Peyer's patch (tissue), 4 donors: ENCODE data around the gene TMX2. TPM values are rescaled to one million over a fixed set of nuclear protein-coding genes. Genes with fewer than 3 reads are reported as not detected.

Experiments
- DNase-seq, 3 donors: peaks; one replicate each; pipeline ENCODE4 v3.0.0-alpha.2; 2017 to 2019
- H3K27ac ChIP-seq, 4 donors: fragments of 200-600 bp; sonication (generic); one replicate each; pipeline ENCODE4 v1.5.1; 2016 to 2019
- H3K27me3 ChIP-seq, 2 donors: fragments of 200-600 bp; sonication (generic); one replicate each; pipeline ENCODE4 v1.5.1; 2019
- H3K36me3 ChIP-seq, 3 donors: fragments of 200-600 bp; sonication (generic); one replicate each; pipeline ENCODE4 v1.5.1; 2016 to 2019
- H3K4me1 ChIP-seq, 4 donors: fragments of 200-600 bp; sonication (generic); one replicate each; pipeline ENCODE4 v1.5.1; 2016 to 2019
- H3K4me3 ChIP-seq, 4 donors: fragments of 200-600 bp; sonication (generic); 1 replicate in 3 of 4; 2 replicates in 1 of 4; pipeline ENCODE4 v1.5.1; 2016 to 2019; ENCODE audit warnings: mild to moderate bottlenecking in 1 of 4
- H3K9me3 ChIP-seq, 4 donors: fragments of 200-600 bp; sonication (generic); one replicate each; pipeline ENCODE4 v1.5.1; 2016 to 2019; ENCODE audit warnings: mild to moderate bottlenecking in 1 of 4
- CTCF ChIP-seq, 6 experiments: fragments of 450-650 bp in 4 of 6; fragments of 200-600 bp in 2 of 6; sonication (generic) in 1 of 6; IDR thresholded peaks; one replicate each; pipeline ENCODE4 v1.5.1; 2017 to 2019; ENCODE audit warnings: antibody characterized with exemption in 6 of 6, mild to moderate bottlenecking in 3 of 6, moderate library complexity in 1 of 6
- POLR2A ChIP-seq, 2 donors: fragments of 450-650 bp; IDR thresholded peaks; one replicate each; pipeline ENCODE4 v1.5.1; 2017; ENCODE audit warnings: antibody characterized with exemption in 2 of 2, mild to moderate bottlenecking in 2 of 2, moderate library complexity in 2 of 2
- total RNA-seq, 4 donors: library from RNA; depleted of rRNA; stranded (reverse); fragments of >200 nt; gene quantifications; one replicate each; pipeline ENCODE4 v1.1.0, GENCODE V29; 2016

Gene TMX2
- total RNA-seq, 4 donors from 2014 or later, result 18.2 to 86.0 (median 74.9) TPM

GRCh38 chr11:57727185-57727584, 14.8 kb downstream of the TMX2 start:
- TF ChIP-seq POLR2A (IDR thresholded peaks at IDR 0.05), result no peak
- no peak for TF ChIP-seq CTCF (IDR thresholded peaks at IDR 0.05)
- Histone ChIP-seq H3K4me3 (no peak overlapping the region), H3K36me3 (peaks cover 0 to 8% (median 0%) of the 10 kb centered on the region in 3 donors), H3K27ac (no peak overlapping the region), H3K9me3 (no peaks in the 10 kb centered on the region), H3K4me1 (peaks cover 0 to 4% (median 0%) of the 10 kb centered on the region in 4 donors), H3K27me3 (no peaks in the 10 kb centered on the region)
- DNase-seq, result no peak

DNA sequence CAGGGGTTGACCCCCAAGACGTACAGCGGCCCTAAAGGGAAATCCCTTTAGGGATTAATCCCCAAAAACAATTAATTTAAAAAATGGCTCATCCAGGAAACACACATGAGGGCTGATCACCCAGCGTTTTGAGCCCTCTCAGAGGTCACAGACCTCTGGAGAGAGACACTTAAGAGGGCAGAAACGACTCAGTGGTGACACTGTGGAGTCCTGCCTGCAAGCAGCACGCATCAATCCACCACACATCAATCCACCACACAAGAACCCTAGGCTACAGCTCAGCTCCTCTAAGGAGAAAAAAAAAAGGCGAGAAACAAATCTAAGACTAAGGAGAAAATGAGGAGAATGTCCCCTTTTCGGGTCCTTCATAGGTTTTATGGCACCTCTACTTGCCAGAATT, 16.4 kb downstream of the TMX2 start:
- no peak overlapping the region for H3K4me3 ChIP-seq
- peaks cover 0 to 10% (median 0%) of the 10 kb centered on the region in 4 donors for H3K4me1 ChIP-seq
- no peaks in the 10 kb centered on the region for H3K9me3 ChIP-seq
- TF ChIP-seq CTCF (IDR thresholded peaks at IDR 0.05) (no peak), POLR2A (IDR thresholded peaks at IDR 0.05) (no peak)
- no peaks in the 10 kb centered on the region for H3K36me3 ChIP-seq
- no peaks in the 10 kb centered on the region for H3K27me3 ChIP-seq
- H3K27ac ChIP-seq, result no peak overlapping the region
- no peak for DNase-seq

DNA sequence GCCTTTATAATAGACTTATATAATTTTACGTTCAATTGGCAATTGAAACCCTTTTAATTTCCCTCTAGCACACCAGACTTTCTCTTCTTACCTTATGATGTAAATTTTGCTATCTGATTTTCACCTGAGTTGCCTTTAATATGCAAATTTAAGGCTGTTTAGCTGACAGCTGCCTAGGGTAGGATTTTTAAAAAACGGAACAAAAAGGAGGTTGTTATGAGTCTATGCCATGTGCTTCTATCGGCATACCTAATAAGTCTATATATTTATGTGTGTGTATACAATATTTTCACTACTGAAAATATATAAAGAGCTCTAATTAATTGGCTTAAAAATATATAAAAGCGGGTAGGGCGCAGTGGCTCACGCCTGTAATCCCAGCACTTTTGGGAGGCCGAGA, 17.1 kb downstream of the TMX2 start:
- TF ChIP-seq CTCF (IDR thresholded peaks at IDR 0.05) (no peak), POLR2A (IDR thresholded peaks at IDR 0.05) (no peak)
- no peaks in the 10 kb centered on the region for H3K36me3 ChIP-seq
- H3K4me1 ChIP-seq, result peaks cover 0 to 10% (median 0%) of the 10 kb centered on the region in 4 donors
- H3K4me3 ChIP-seq, result no peak overlapping the region
- H3K9me3 ChIP-seq, result no peaks in the 10 kb centered on the region
- no peaks in the 10 kb centered on the region for H3K27me3 ChIP-seq
- no peak overlapping the region for H3K27ac ChIP-seq
- no peak for DNase-seq

- Histone ChIP-seq H3K36me3 (peaks cover 0 to 7% (median 0%) of the 10 kb centered on the region in 3 donors), H3K4me3 (no peak overlapping the region), H3K9me3 (no peaks in the 10 kb centered on the region), H3K27me3 (no peaks in the 10 kb centered on the region), H3K4me1 (peaks cover 0 to 10% (median 0%) of the 10 kb centered on the region in 4 donors), H3K27ac (no peak overlapping the region)
- TF ChIP-seq CTCF (IDR thresholded peaks at IDR 0.05), result no peak
- no peak for TF ChIP-seq POLR2A (IDR thresholded peaks at IDR 0.05)
- peak in 2 of 3 donors; percentile 58 to 65 for DNase-seq
Observed at GRCh38 chr11:57732661-57733060, 20.3 kb downstream of the TMX2 start.

DNA sequence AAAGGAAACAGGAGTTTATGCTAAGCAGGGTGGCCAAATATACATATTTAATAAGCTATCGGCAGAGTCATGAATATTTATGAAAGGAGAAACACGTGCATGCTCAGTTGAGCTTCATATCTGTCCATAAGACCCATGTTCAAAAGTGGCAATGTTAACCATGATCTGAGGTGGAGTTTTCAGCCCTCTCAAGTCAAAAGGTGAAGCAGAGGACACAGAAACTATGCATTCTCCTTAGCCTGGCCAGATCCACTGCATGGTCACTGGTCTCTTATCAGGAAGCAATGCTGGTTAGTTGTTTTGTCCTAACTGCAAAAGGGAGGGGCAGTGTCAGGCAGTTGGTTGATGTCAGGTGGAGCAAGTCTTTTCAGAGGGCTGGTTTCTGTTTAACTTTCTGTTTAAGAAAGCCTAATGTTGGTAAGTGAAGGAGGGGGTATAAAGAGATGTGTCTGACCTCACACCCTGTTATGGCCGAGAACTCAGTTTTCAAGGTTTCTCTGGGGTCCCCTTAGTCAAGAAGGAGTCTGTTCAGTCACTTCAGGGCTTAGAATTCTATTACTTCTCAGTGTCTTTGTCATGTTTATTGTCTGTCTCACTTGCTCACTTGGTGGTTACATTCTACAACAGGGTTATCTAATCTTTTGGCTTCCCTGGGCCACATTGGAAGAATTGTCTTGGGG, 23.4 kb downstream of the TMX2 start:
- peaks cover 0 to 13% (median 0%) of the 10 kb centered on the region in 4 donors for H3K4me1 ChIP-seq
- no peaks in the 10 kb centered on the region for H3K9me3 ChIP-seq
- TF ChIP-seq CTCF (IDR thresholded peaks at IDR 0.05) (no peak), POLR2A (IDR thresholded peaks at IDR 0.05) (no peak)
- peaks cover 0 to 25% (median 0%) of the 10 kb centered on the region in 3 donors for H3K36me3 ChIP-seq
- H3K27me3 ChIP-seq, result no peaks in the 10 kb centered on the region
- no peak overlapping the region for H3K4me3 ChIP-seq
- DNase-seq, result no peak
- H3K27ac ChIP-seq, result peak overlapping the region in 1 of 4 donors; percentile 39
